NCI-H2171 (cell line): ENCODE measurements around the gene CAST.

Experiments used
- DNase-seq: peaks from one replicate; lab custom pipeline; 2025; lab: John Stamatoyannopoulos, UW

CAST gene

DNA sequence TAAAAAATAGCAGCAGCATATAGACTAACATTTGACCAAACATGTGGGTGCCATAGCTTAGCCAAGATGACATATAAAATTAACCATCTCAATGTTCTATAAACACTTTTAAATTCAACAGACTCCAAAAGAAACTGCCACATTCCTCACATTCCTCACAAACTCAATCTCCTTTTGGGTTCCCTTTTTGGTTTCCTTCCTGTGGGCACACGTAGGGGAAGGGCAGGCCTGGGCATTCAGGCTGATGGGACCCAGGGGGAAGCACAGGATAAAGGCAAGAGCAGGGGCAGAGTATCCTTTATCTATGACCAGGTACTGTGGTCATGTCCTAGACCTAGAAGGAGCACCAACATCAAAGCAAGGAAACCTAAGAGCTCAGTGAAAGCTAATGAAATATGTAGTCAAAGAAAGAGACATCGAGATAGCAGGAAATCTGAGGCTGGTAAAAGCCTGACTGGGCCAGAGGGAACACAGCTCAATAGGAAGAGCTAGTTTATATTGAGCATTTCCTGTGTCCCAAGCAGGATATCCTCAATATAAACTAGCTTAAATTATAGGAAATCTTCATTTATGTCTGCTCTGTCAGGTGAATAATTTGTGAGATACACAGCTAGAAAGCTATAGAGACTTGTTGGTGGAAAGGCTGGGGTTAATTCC, 159.2 kb downstream of the CAST start:
- no peak for DNase-seq

DNA sequence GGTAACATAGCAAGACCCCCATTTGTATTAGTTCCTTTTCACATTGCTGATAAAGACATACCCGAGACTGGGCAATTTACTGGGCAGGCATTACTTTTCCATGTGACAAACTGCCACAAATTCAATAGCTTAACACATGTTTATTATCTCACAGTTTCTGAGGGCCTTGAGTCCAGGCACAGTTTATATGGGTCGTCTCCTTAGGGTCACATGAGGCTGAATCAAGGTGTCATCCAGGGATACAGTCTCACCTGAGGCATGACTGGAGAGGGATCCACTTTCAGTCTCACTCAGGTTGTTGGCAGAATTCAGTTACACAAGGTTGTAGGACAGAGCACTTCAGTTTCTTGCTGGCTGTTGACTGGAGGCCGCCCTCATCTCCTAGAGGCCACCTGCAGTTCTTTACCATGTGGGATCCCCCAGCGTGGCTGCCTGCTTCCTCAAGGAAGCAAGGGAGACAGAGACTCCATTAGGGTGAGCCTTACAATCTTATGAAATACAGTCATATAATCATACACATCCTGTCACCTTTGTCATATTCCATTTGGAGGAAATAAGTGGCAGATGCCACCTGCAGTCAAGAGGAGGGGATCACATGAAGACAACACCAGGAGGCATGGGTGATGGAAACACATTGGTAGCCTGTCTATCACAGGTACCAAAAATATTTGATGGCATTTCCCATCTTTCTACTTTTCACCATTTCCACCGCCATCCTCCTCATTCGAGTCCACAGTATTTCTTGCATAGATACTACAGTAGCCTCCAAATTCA, 160.7 kb downstream of the CAST start:
- DNase-seq: no peak

DNA sequence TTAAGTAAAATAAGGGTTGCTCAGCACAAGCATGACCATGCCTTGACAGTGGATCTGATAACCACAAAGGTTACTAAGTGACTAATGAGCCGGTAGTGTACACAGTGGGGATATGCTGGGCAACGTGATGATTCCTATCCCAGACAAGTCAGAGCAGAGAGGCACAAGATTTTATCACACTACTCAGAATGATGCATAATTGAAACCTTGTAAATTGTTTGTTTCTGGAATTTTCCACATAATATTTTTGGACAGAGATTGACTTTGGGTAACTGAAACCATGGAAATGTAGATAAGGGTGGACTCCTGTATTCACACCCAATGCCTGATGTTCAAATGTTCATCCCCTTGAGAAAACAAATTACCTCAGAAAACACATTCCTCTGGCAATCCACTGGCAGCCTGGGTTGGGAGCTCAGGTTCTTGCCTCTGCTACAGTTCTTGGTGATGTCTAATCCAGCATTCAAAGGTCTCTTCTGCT, 161.8 kb downstream of the CAST start:
- no peak for DNase-seq
